Effector memory CD4-positive, alpha-beta T cell (primary cell): ENCODE results near the gene NRP2.

ENCODE experiments used
- DNase-seq, 3 donors: peaks; one replicate each; pipeline ENCODE4 v3.0.0-alpha.2; 2020
- H3K27ac ChIP-seq: 2 replicates; pipeline ENCODE4 v1.7.0; 2013; ENCODE audit warnings: mild to moderate bottlenecking, low read length, moderate library complexity; ENCODE audit not compliant: insufficient read depth, poor library complexity, severe bottlenecking
- H3K27me3 ChIP-seq: replicated peaks from 2 replicates; pipeline ENCODE4 v1.7.0; 2013; ENCODE audit warnings: mild to moderate bottlenecking, low read length; ENCODE audit not compliant: insufficient read depth, control insufficient read depth, poor library complexity, severe bottlenecking
- H3K36me3 ChIP-seq: 2 replicates; pipeline ENCODE4 v1.7.0; 2013; ENCODE audit warnings: mild to moderate bottlenecking, low read length, moderate library complexity; ENCODE audit not compliant: control insufficient read depth, insufficient read depth
- H3K4me1 ChIP-seq: 2 replicates; pipeline ENCODE4 v1.7.0; 2013; ENCODE audit warnings: low read length, mild to moderate bottlenecking; ENCODE audit not compliant: control insufficient read depth, insufficient read depth, poor library complexity, severe bottlenecking
- H3K4me3 ChIP-seq: 2 replicates; pipeline ENCODE4 v1.7.0; 2013; ENCODE audit warnings: low read length, low read depth, mild to moderate bottlenecking; ENCODE audit not compliant: insufficient read depth, poor library complexity, severe bottlenecking
- H3K9me3 ChIP-seq: 2 replicates; pipeline ENCODE4 v1.7.0; 2013; ENCODE audit warnings: mild to moderate bottlenecking, low read length, moderate library complexity; ENCODE audit not compliant: control insufficient read depth

The NRP2 gene

GRCh38 chr2:205717999-205718398 is 35.7 kb downstream of the NRP2 start:
- H3K4me3 ChIP-seq: no peak overlapping the region
- H3K9me3 ChIP-seq: no peaks in the 10 kb centered on the region
- no peaks in the 10 kb centered on the region for H3K27me3 ChIP-seq
- no peaks in the 10 kb centered on the region for H3K4me1 ChIP-seq
- H3K27ac ChIP-seq: no peak overlapping the region
- H3K36me3 ChIP-seq: no peaks in the 10 kb centered on the region
- DNase-seq: no peak

- no peaks in the 10 kb centered on the region for H3K36me3 ChIP-seq
- DNase-seq: no peak
- H3K4me3 ChIP-seq: no peak overlapping the region
- H3K27me3 ChIP-seq: no peaks in the 10 kb centered on the region
- H3K9me3 ChIP-seq: no peaks in the 10 kb centered on the region
- H3K4me1 ChIP-seq: no peaks in the 10 kb centered on the region
- H3K27ac ChIP-seq: no peak overlapping the region
These were observed 37.5 kb downstream of the NRP2 start for GRCh38 chr2:205719847-205720246.

- H3K4me1 ChIP-seq: no peaks in the 10 kb centered on the region
- DNase-seq: no peak
- no peak overlapping the region for H3K27ac ChIP-seq
- H3K36me3 ChIP-seq: no peaks in the 10 kb centered on the region
- H3K27me3 ChIP-seq: no peaks in the 10 kb centered on the region
- H3K4me3 ChIP-seq: no peak overlapping the region
- H3K9me3 ChIP-seq: no peaks in the 10 kb centered on the region
These were observed 38.2 kb downstream of the NRP2 start for GRCh38 chr2:205720451-205720902.

GRCh38 chr2:205721057-205721449 is 38.8 kb downstream of the NRP2 start:
- H3K9me3 ChIP-seq: no peaks in the 10 kb centered on the region
- H3K27me3 ChIP-seq: no peaks in the 10 kb centered on the region
- DNase-seq: no peak
- no peak overlapping the region for H3K4me3 ChIP-seq
- H3K27ac ChIP-seq: no peak overlapping the region
- no peaks in the 10 kb centered on the region for H3K4me1 ChIP-seq
- no peaks in the 10 kb centered on the region for H3K36me3 ChIP-seq

- Histone ChIP-seq H3K4me1 (no peaks in the 10 kb centered on the region), H3K36me3 (no peaks in the 10 kb centered on the region)
These were observed 40.1 kb downstream of the NRP2 start for GRCh38 chr2:205722283-205722918.

GRCh38 chr2:205723179-205723578 is 40.9 kb downstream of the NRP2 start:
- H3K4me1 ChIP-seq: no peaks in the 10 kb centered on the region
- no peaks in the 10 kb centered on the region for H3K36me3 ChIP-seq
- H3K27me3 ChIP-seq: no peaks in the 10 kb centered on the region
- H3K9me3 ChIP-seq: no peaks in the 10 kb centered on the region
- H3K4me3 ChIP-seq: no peak overlapping the region
- H3K27ac ChIP-seq: no peak overlapping the region
- DNase-seq: no peak

More at GRCh38 chr2:205722283-205722918, 40.1 kb downstream of the NRP2 start:
- DNase-seq: no peak
- H3K4me3 ChIP-seq: no peak overlapping the region
- no peak overlapping the region for H3K27ac ChIP-seq
- no peaks in the 10 kb centered on the region for H3K27me3 ChIP-seq
- H3K9me3 ChIP-seq: no peaks in the 10 kb centered on the region

DNA sequence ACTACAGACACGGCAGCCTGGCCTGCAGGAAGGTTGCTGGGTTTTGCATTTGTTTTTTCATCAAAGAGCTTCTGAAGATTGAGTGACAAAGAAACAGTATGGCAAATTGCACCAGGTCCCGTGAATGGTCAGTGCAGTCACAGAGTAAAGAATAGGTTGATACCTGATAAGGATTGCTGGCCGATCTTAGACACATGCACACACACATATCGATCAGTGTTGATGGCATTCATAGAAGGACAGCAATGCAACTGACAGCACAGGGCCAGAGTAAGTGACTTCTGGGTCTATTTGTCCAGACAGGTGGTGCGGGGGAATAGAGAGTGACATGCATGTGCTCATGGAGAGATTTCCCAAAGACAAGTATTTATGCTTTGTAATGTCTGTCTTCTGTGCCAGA is 42.8 kb downstream of the NRP2 start:
- H3K36me3 ChIP-seq: no peaks in the 10 kb centered on the region
- no peak for DNase-seq
- no peaks in the 10 kb centered on the region for H3K27me3 ChIP-seq
- H3K9me3 ChIP-seq: no peaks in the 10 kb centered on the region
- no peak overlapping the region for H3K27ac ChIP-seq
- H3K4me3 ChIP-seq: no peak overlapping the region
- H3K4me1 ChIP-seq: no peaks in the 10 kb centered on the region

DNA sequence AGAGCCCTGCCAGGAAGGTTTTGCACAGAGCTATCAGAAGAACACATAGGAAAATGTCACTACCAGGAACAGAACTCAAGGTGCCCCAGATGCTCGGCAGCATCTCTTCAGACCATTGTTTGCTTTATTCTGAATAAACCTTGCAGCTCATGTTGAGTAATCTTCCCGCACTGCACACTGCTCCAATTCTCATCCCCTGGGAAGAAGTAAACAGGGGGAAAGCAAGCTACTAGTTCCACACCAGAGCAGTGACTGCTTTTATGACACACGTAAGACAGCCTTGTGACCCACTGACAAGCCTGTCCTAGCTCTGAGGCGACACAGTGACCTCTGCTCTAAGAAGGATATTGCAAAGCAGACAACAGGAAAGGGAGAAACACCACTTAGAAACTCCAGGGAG is 44.2 kb downstream of the NRP2 start:
- no peak for DNase-seq
- H3K27ac ChIP-seq: no peak overlapping the region
- no peaks in the 10 kb centered on the region for H3K36me3 ChIP-seq
- no peak overlapping the region for H3K4me3 ChIP-seq
- H3K9me3 ChIP-seq: no peaks in the 10 kb centered on the region
- no peaks in the 10 kb centered on the region for H3K27me3 ChIP-seq
- H3K4me1 ChIP-seq: no peaks in the 10 kb centered on the region

DNA sequence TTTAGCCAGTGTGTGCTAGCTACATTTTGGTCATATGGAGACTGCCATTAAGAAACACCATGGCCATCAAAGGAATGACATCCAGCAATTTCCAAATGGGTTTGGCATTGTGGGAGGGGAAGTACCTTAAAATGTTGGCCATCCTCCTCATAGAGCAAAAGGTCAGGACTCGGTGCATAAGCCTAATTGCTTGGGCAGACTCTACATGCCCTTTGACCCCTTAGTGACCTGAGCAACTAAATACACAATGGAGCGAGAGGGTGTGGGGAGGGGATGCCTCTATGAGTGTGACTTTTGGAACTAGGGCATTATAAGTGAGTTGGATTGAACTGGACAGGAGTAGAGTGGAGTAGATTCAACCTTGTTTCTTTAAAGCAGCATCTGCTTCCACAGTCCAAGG is 44.9 kb downstream of the NRP2 start:
- Histone ChIP-seq H3K27ac (no peak overlapping the region), H3K9me3 (no peaks in the 10 kb centered on the region), H3K27me3 (no peaks in the 10 kb centered on the region), H3K36me3 (no peaks in the 10 kb centered on the region), H3K4me3 (no peak overlapping the region), H3K4me1 (no peaks in the 10 kb centered on the region)
- DNase-seq: no peak

GRCh38 chr2:205728366-205728765 is 46.1 kb downstream of the NRP2 start:
- Histone ChIP-seq H3K27me3 (no peaks in the 10 kb centered on the region), H3K4me3 (no peak overlapping the region), H3K27ac (no peak overlapping the region), H3K36me3 (no peaks in the 10 kb centered on the region), H3K4me1 (no peaks in the 10 kb centered on the region), H3K9me3 (no peaks in the 10 kb centered on the region)
- DNase-seq: no peak
